Esophagus squamous epithelium (tissue), 4 donors: Measurements from ENCODE around the gene SFMBT2.

Experiments used
- POLR2A ChIP-seq, 4 donors: fragments of 450-650 bp; IDR thresholded peaks; one replicate each; pipeline ENCODE4 v1.6.1; 2017; ENCODE audit warnings: antibody characterized with exemption in 4 of 4, mild to moderate bottlenecking in 4 of 4, moderate library complexity in 3 of 4
- TF ChIP-seq, protein P1 (sequence below), 6 experiments: fragments of 450-650 bp in 4 of 6; fragments of 200-600 bp in 2 of 6; sonication (generic) in 2 of 6; IDR thresholded peaks; one replicate each; pipeline ENCODE4 v1.5.1; 2016 to 2019; ENCODE audit warnings: antibody characterized with exemption in 6 of 6, mild to moderate bottlenecking in 4 of 6, moderate library complexity in 4 of 6

DNA sequence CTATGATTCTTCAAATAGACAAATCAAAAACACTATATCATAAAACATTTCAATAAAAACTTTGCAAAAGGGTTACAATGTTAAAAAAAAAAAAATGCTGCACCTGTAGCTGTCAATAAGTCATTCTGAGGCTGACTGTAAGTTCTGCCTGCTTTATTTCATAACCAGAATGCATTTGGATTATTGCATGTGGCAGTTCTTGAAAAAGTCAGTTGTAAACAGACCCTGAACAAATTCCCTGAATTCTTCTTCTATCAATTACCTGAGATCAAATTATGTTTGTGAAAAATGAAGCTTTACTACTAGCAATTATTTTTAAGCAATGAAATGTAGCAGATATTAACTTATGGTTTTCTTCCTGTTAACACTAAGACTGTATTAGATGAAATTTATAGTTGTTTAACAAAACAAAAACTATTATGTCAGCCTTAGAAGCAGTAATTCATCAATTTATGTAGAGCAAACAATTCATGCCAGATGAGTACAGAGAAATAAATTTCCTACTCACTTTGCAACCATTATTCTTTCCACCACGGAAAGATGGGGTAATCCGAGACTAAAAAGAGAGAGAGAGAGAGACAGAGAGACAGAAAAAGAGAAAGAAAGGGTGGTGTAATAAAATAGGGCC, 107.8 kb downstream of the SFMBT2 start:
- TF ChIP-seq, protein P1, sequence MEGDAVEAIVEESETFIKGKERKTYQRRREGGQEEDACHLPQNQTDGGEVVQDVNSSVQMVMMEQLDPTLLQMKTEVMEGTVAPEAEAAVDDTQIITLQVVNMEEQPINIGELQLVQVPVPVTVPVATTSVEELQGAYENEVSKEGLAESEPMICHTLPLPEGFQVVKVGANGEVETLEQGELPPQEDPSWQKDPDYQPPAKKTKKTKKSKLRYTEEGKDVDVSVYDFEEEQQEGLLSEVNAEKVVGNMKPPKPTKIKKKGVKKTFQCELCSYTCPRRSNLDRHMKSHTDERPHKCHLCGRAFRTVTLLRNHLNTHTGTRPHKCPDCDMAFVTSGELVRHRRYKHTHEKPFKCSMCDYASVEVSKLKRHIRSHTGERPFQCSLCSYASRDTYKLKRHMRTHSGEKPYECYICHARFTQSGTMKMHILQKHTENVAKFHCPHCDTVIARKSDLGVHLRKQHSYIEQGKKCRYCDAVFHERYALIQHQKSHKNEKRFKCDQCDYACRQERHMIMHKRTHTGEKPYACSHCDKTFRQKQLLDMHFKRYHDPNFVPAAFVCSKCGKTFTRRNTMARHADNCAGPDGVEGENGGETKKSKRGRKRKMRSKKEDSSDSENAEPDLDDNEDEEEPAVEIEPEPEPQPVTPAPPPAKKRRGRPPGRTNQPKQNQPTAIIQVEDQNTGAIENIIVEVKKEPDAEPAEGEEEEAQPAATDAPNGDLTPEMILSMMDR (IDR thresholded peaks at IDR 0.05), result no peak
- TF ChIP-seq POLR2A (IDR thresholded peaks at IDR 0.05), result no peak
